H1 (cell line): ENCODE results near the gene FHL2. TPM values are rescaled to one million over a fixed set of nuclear protein-coding genes. Genes with fewer than 3 reads are reported as not detected.

Experiments
- CTCF ChIA-PET: fragments of 300-600 bp; sonication (Branson Sonifier 250); formaldehyde crosslinking; loops from one replicate; lab custom pipeline; 2021; ENCODE audit not compliant: partially characterized antibody; lab: Charles Lee
- POLR2A ChIA-PET: fragments of 300-600 bp; sonication (Branson Sonifier 250); formaldehyde crosslinking; loops from one replicate; lab custom pipeline; 2021; ENCODE audit warnings: inconsistent platforms; ENCODE audit not compliant: partially characterized antibody; lab: Charles Lee
- DNase-seq, 2 experiments: peaks; one replicate each; pipeline versions ENCODE4 v3.0.0 to v3.0.0-alpha.2; 2010 to 2022; ENCODE audit warnings: low spot score in 2 of 2, low read depth in 1 of 2, mixed read lengths in 1 of 2
- FAIRE-seq: peaks from 2 replicates; lab custom pipeline; 2011; peaks lifted over from hg19 to GRCh38; lab: Jason Lieb, UNC
- H2AFZ ChIP-seq: 2 replicates; pipeline ENCODE4 v1.8.1; 2012; ENCODE audit warnings: low read length, inconsistent platforms
- H2AK5ac ChIP-seq: 2 replicates; pipeline ENCODE4 v1.6.1; 2013; ENCODE audit warnings: low read depth, low read length
- H2BK120ac ChIP-seq: replicated peaks from 2 replicates; pipeline ENCODE3; 2013; ENCODE audit warnings: low read depth, low read length, inconsistent platforms
- H2BK12ac ChIP-seq: 2 replicates; pipeline ENCODE4 v1.6.1; 2013; ENCODE audit warnings: low read depth, low read length
- H2BK15ac ChIP-seq: 2 replicates; pipeline ENCODE4 v1.6.1; 2013; ENCODE audit warnings: low read length
- H2BK20ac ChIP-seq: 2 replicates; pipeline ENCODE4 v1.6.1; 2013; ENCODE audit warnings: low read length
- H2BK5ac ChIP-seq: 2 replicates; pipeline ENCODE4 v1.6.1; 2013; ENCODE audit warnings: low read depth, low read length
- H3K14ac ChIP-seq: 2 replicates; pipeline ENCODE4 v1.6.1; 2013; ENCODE audit warnings: inconsistent platforms; ENCODE audit not compliant: insufficient read length
- H3K18ac ChIP-seq: 2 replicates; pipeline ENCODE4 v1.6.1; 2013; ENCODE audit warnings: low read length; ENCODE audit errors: extremely low read depth
- H3K23ac ChIP-seq: 2 replicates; pipeline ENCODE4 v1.6.1; 2013; ENCODE audit warnings: inconsistent platforms; ENCODE audit not compliant: insufficient read length
- H3K23me2 ChIP-seq: 2 replicates; pipeline ENCODE4 v1.6.1; 2013; ENCODE audit warnings: low read depth, low read length
- H3K27ac ChIP-seq: 2 replicates; pipeline ENCODE4 v1.6.1; 2011; ENCODE audit warnings: low read depth, low read length, inconsistent platforms
- H3K27me3 ChIP-seq, 4 experiments: replicated peaks in 1 of 4; 1 replicate in 1 of 4; 2 replicates in 3 of 4; pipeline versions ENCODE4 v1.6.1 to v1.8.1; 2011 to 2013; ENCODE audit warnings: low read length in 3 of 4, mild to moderate bottlenecking in 3 of 4, inconsistent platforms in 2 of 4, mixed read lengths in 2 of 4, moderate library complexity in 1 of 4; ENCODE audit not compliant: control insufficient read depth in 3 of 4, insufficient read depth in 3 of 4; ENCODE audit errors: extremely low read depth in 1 of 4
- H3K36me3 ChIP-seq, 4 experiments: 2 replicates each; pipeline versions ENCODE4 v1.6.1 to v1.8.1; 2011 to 2013; ENCODE audit warnings: mild to moderate bottlenecking in 4 of 4, low read length in 3 of 4, moderate library complexity in 2 of 4, control low read depth in 1 of 4, inconsistent platforms in 1 of 4; ENCODE audit not compliant: insufficient read depth in 4 of 4, control insufficient read depth in 2 of 4
- H3K4ac ChIP-seq: replicated peaks from 2 replicates; pipeline ENCODE3; 2013; ENCODE audit warnings: low read length, low read depth, mixed read lengths, inconsistent platforms; ENCODE audit not compliant: insufficient read length
- H3K4me1 ChIP-seq, 4 experiments: replicated peaks in 1 of 4; 1 replicate in 1 of 4; 2 replicates in 3 of 4; pipeline versions ENCODE4 v1.6.1 to v1.8.1; 2011 to 2013; ENCODE audit warnings: low read length in 3 of 4, inconsistent platforms in 2 of 4, mixed read lengths in 1 of 4; ENCODE audit not compliant: insufficient read depth in 4 of 4, control insufficient read depth in 3 of 4
- H3K4me2 ChIP-seq, 2 experiments: 2 replicates each; pipeline versions ENCODE4 v1.6.1 to v1.8.1; 2011 to 2013; ENCODE audit warnings: low read depth in 2 of 2, low read length in 2 of 2, control low read depth in 1 of 2, inconsistent platforms in 1 of 2, mild to moderate bottlenecking in 1 of 2; ENCODE audit not compliant: insufficient read depth in 1 of 2
- H3K4me3 ChIP-seq, 4 experiments: fragments of 200-600, 300-600 bp in 1 of 4; sonication (generic), shearing (Covaris generic), sonication (Bioruptor Twin) in 1 of 4; 2 replicates each; pipeline versions ENCODE4 v1.5.1 to v1.8.1; 2011 to 2016; ENCODE audit warnings: low read length in 4 of 4, low read depth in 3 of 4, control low read depth in 2 of 4, inconsistent platforms in 2 of 4, mild to moderate bottlenecking in 2 of 4, mixed read lengths in 1 of 4, moderate library complexity in 1 of 4; ENCODE audit not compliant: insufficient read depth in 2 of 4; ENCODE audit errors: extremely low read depth in 1 of 4
- H3K56ac ChIP-seq: replicated peaks from 2 replicates; pipeline ENCODE3; 2013; ENCODE audit warnings: low read depth, mild to moderate bottlenecking, mixed read lengths, low read length, inconsistent platforms; ENCODE audit not compliant: insufficient read length
- H3K79me1 ChIP-seq: 2 replicates; pipeline ENCODE4 v1.6.1; 2013; ENCODE audit warnings: low read depth, low read length, control low read depth
- H3K79me2 ChIP-seq, 2 experiments: 2 replicates each; pipeline versions ENCODE4 v1.6.1 to v1.8.1; 2012 to 2013; ENCODE audit warnings: low read length in 2 of 2, mild to moderate bottlenecking in 2 of 2, inconsistent platforms in 1 of 2; ENCODE audit not compliant: insufficient read depth in 2 of 2, control insufficient read depth in 1 of 2
- H3K9ac ChIP-seq, 4 experiments: replicated peaks in 1 of 4; 1 replicate in 1 of 4; 2 replicates in 3 of 4; pipeline versions ENCODE4 v1.6.1 to v1.8.1; 2011 to 2013; ENCODE audit warnings: low read depth in 3 of 4, low read length in 3 of 4, control low read depth in 2 of 4, mild to moderate bottlenecking in 2 of 4, moderate library complexity in 2 of 4, inconsistent platforms in 1 of 4; ENCODE audit errors: extremely low read depth in 1 of 4
- H3K9me3 ChIP-seq, 2 experiments: 2 replicates each; pipeline versions ENCODE4 v1.6.1 to v1.8.1; 2012 to 2013; ENCODE audit warnings: mild to moderate bottlenecking in 2 of 2, moderate library complexity in 2 of 2, control low read depth in 1 of 2, inconsistent platforms in 1 of 2, low read depth in 1 of 2, low read length in 1 of 2, mixed read lengths in 1 of 2; ENCODE audit not compliant: insufficient read depth in 2 of 2
- H4K20me1 ChIP-seq, 2 experiments: replicated peaks in 1 of 2; 2 replicates each; pipeline versions ENCODE3 to v1.8.1; 2011 to 2013; ENCODE audit warnings: inconsistent platforms in 2 of 2, low read length in 2 of 2, mild to moderate bottlenecking in 1 of 2; ENCODE audit not compliant: insufficient read depth in 2 of 2, control insufficient read depth in 1 of 2
- H4K5ac ChIP-seq: 2 replicates; pipeline ENCODE4 v1.6.1; 2013; ENCODE audit warnings: low read length, low read depth, mixed read lengths, inconsistent platforms; ENCODE audit not compliant: insufficient read length
- H4K8ac ChIP-seq: 2 replicates; pipeline ENCODE4 v1.8.0; 2013; ENCODE audit warnings: mild to moderate bottlenecking, moderate library complexity, low read length, inconsistent platforms; ENCODE audit not compliant: insufficient read depth; ENCODE audit errors: extremely low read depth
- H4K91ac ChIP-seq: replicated peaks from 2 replicates; pipeline ENCODE3; 2013; ENCODE audit warnings: low read length, mixed read lengths, inconsistent platforms; ENCODE audit not compliant: insufficient read length
- ASH2L ChIP-seq: fragments of 200-600, 300-600 bp; sonication (generic); IDR thresholded peaks from one replicate; pipeline ENCODE4 v1.7.1; 2017; ENCODE audit warnings: low read length
- CBX8 ChIP-seq: fragments of 300-800, 300-1000 bp; sonication (generic); IDR thresholded peaks from 2 replicates; pipeline ENCODE4 v1.7.1; 2016; ENCODE audit warnings: low read depth, low read length, borderline replicate concordance
- GTF2F1 ChIP-seq: IDR thresholded peaks from 2 replicates; pipeline ENCODE4 v1.6.1; 2012; ENCODE audit warnings: low read depth, low read length, improper control_type of control experiment, borderline replicate concordance
- JUND ChIP-seq: IDR thresholded peaks from 2 replicates; pipeline ENCODE4 v1.6.1; 2011; ENCODE audit warnings: mild to moderate bottlenecking, improper control_type of control experiment, low read length
- RNF2 ChIP-seq: fragments of 200-900, 300-1000 bp; sonication (generic); IDR thresholded peaks from 2 replicates; pipeline ENCODE4 v1.7.1; 2016; ENCODE audit warnings: borderline replicate concordance, low read depth, mild to moderate bottlenecking, antibody characterized with exemption, low read length; ENCODE audit not compliant: poor library complexity, severe bottlenecking; ENCODE audit errors: missing control alignments
- RXRA ChIP-seq: IDR thresholded peaks from 2 replicates; pipeline ENCODE4 v1.6.1; 2011; ENCODE audit warnings: low read depth, mild to moderate bottlenecking, low read length, moderate library complexity; ENCODE audit not compliant: insufficient read depth
- TAF1 ChIP-seq: IDR thresholded peaks from 2 replicates; pipeline ENCODE4 v1.6.1; 2011; ENCODE audit warnings: mild to moderate bottlenecking, low read depth, low read length
- TBP ChIP-seq: IDR thresholded peaks from 2 replicates; pipeline ENCODE4 v1.6.1; 2011; ENCODE audit warnings: low read depth, low read length, improper control_type of control experiment
- TEAD4 ChIP-seq: IDR thresholded peaks from 2 replicates; pipeline ENCODE4 v1.6.1; 2012; ENCODE audit warnings: low read depth, low read length, inconsistent platforms, mixed read lengths
- ZNF274 ChIP-seq: IDR thresholded peaks from 2 replicates; pipeline ENCODE4 v1.7.0; 2012; ENCODE audit warnings: low read length, borderline replicate concordance; ENCODE audit errors: extremely low read depth
- WGBS, 2 experiments: shearing (Covaris generic) in 1 of 2; methylation state at CpG; one replicate each; pipeline versions ENCODE4 v1.1.6 to v1.1.7; 2013 to 2015; ENCODE audit warnings: low lambda C conversion rate in 2 of 2, mixed read lengths in 2 of 2, inconsistent platforms in 1 of 2, low coverage in 1 of 2, missing lambda C conversion rate in 1 of 2; ENCODE audit not compliant: insufficient replicate concordance in 2 of 2, insufficient coverage in 1 of 2, insufficient read length in 1 of 2; ENCODE audit errors: extremely low coverage in 1 of 2, missing lambda C conversion rate in 1 of 2; 5-methylcytosine and 5-hydroxymethylcytosine counted together
- polyA plus RNA-seq, 7 experiments: library from polyadenylated mRNA; depleted of rRNA in 3 of 7; stranded (reverse) in 5 of 7; unstranded in 2 of 7; fragments of >200 nt in 5 of 7; fragments of 200-250 nt in 2 of 7; gene quantifications; 1 replicate in 5 of 7; 2 replicates in 1 of 7; 4 replicates in 1 of 7; pipeline versions ENCODE4 v1.2.1 to v1.2.3, GENCODE V29; 2011 to 2013; ENCODE audit warnings: missing spikeins in 2 of 7, mixed read lengths in 2 of 7
- total RNA-seq: library from RNA; stranded (reverse); fragmentation: NEBNext Ultra II Directional; extraction: Animal tissue kit (Norgen Biotek cat#: 25700); gene quantifications from 2 replicates; pipeline ENCODE4 v1.2.1, GENCODE V29; 2021
- TF ChIP-seq, protein P1 (sequence below): IDR thresholded peaks from 2 replicates; pipeline ENCODE4 v1.6.1; 2012; ENCODE audit warnings: inconsistent platforms

FHL2 gene
- total and polyA plus RNA-seq, 2 of the 8 experiments (the other 6 are each of a cell fraction or from before 2014, with no cell fraction given): 33.2 to 64.3 TPM

DNA sequence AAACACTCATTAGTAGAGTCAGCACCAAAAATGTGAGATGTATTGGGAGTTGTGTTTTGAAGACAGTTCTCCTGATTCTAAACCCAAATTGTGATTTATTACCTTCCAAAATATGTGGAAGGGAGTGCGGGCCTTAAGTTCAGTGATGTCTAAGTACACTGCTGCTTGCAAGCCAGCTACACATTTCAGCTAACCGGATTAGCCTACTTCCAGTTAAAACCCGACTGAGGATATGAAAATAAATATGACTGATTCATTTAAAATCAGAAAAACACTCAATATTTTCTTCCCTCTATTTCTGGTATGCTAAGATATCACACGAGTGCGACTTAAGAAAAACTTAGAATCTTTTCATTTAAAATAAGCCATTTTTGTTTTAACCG, 907 bp downstream of the FHL2 start:
- Histone ChIP-seq H3K4ac (no peak overlapping the region), H3K79me2 (peaks cover 0 to 51% of the 10 kb centered on the region in 2 experiments; a peak in 2 of 4 replicates), H3K23ac (no peak overlapping the region), H3K18ac (no peak overlapping the region), H3K4me1 (peaks cover 0 to 5% (median 2%) of the 10 kb centered on the region in 4 experiments; a peak in 5 of 7 replicates), H3K4me3 (peak overlapping the region; percentile 81 to 96 (median 92)), H2BK5ac (no peak overlapping the region), H2AFZ (no peak overlapping the region), H4K5ac (no peak overlapping the region), H3K9me3 (peaks cover 5 to 6% of the 10 kb centered on the region in 2 experiments; a peak in 1 of 4 replicates), H4K20me1 (peaks cover 0 to 1% of the 10 kb centered on the region in 2 experiments), H4K91ac (no peak overlapping the region), H3K4me2 (peak overlapping the region; percentile 54 to 83), H2AK5ac (no peak overlapping the region), H3K27ac (peak overlapping the region; percentile 92; the same call in 1 of the 2 replicates), H2BK120ac (no peak overlapping the region), H3K27me3 (peaks cover 7 to 17% (median 13%) of the 10 kb centered on the region in 4 experiments), H3K36me3 (no peaks in the 10 kb centered on the region; a peak in 1 of 8 replicates), H2BK12ac (no peak overlapping the region), H3K56ac (no peak overlapping the region), H2BK20ac (no peak overlapping the region), H3K23me2 (peaks cover 4% of the 10 kb centered on the region; the same call in 1 of the 2 replicates), H3K79me1 (peaks cover 8% of the 10 kb centered on the region), H2BK15ac (no peak overlapping the region), H4K8ac (no peak overlapping the region; the same call in 1 of the 2 replicates), H3K9ac (peak overlapping the region; percentile 56 to 95 (median 82); a peak in 6 of 7 replicates), H3K14ac (no peak overlapping the region)
- ChIA-PET POLR2A (interaction anchor here (0.8 to 2.8 kb wide), 14 partner anchors 8 to 154 kb away, joined by 3 to 32 read pairs (median 6); no protein-coding TSS in a partner anchor), CTCF (interaction anchor here (0.9 to 3.6 kb wide), 5 partner anchors 8 to 123 kb away, joined by 3 to 19 read pairs (median 6); no protein-coding TSS in a partner anchor)
- no peak for FAIRE-seq
- DNase-seq: no peak
- 32% methylated on average over 6 of the region's 6 CpGs; no CpG with 5 or more reads in 1 of the 2 experiments for WGBS, 2 experiments
- TF ChIP-seq TAF1 (no peak), TEAD4 (no peak), JUND (no peak), ASH2L (no peak), ZNF274 (no peak), CBX8 (no peak), RNF2 (no peak), RXRA (no peak), GTF2F1 (no peak), TBP (no peak)
- TF ChIP-seq, protein P1, sequence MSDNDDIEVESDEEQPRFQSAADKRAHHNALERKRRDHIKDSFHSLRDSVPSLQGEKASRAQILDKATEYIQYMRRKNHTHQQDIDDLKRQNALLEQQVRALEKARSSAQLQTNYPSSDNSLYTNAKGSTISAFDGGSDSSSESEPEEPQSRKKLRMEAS: no peak
